BLaER1 treated with 17β-estradiol and CSF1 and Interleukin-3, amounts not matched to agents 10 nM and 100 nM (cell line): ENCODE results near the gene NHEJ1.
A peak's percentile ranks its signal among the peaks of the same experiment; 100 is the strongest.

Experiments used
- H3K27ac ChIP-seq, 11 experiments: shearing (Covaris generic); formaldehyde crosslinking; 2 replicates each; pipeline ENCODE4 v1.8.1; 2022
- H3K27me3 ChIP-seq, 11 experiments: shearing (Covaris generic); formaldehyde crosslinking; 2 replicates each; pipeline ENCODE4 v1.8.1; 2022
- H3K36me3 ChIP-seq, 11 experiments: shearing (Covaris generic); formaldehyde crosslinking; 2 replicates each; pipeline ENCODE4 v1.8.1; 2022
- H3K4me1 ChIP-seq, 10 experiments: shearing (Covaris generic); formaldehyde crosslinking; 2 replicates each; pipeline ENCODE4 v1.8.1; 2022
- H3K4me2 ChIP-seq, 11 experiments: shearing (Covaris generic); formaldehyde crosslinking; 2 replicates each; pipeline ENCODE4 v1.8.1; 2022
- H3K4me3 ChIP-seq, 10 experiments: shearing (Covaris generic); formaldehyde crosslinking; 2 replicates each; pipeline ENCODE4 v1.8.1; 2022
- H3K9ac ChIP-seq, 11 experiments: shearing (Covaris generic); formaldehyde crosslinking; 2 replicates each; pipeline ENCODE4 v1.8.1; 2022
- H3K9me3 ChIP-seq, 11 experiments: shearing (Covaris generic); formaldehyde crosslinking; replicated peaks in 1 of 11; 2 replicates each; pipeline ENCODE4 v1.8.1; 2022
- H4K20me1 ChIP-seq, 11 experiments: shearing (Covaris generic); formaldehyde crosslinking; 2 replicates each; pipeline ENCODE4 v1.8.1; 2022
- Cebpa-rat ChIP-seq, 11 experiments: shearing (Covaris generic); IDR thresholded peaks; 2 replicates each; pipeline ENCODE4 v1.8.1; 2022

NHEJ1 gene

GRCh38 chr2:219177552-219178376 lies 17.1 kb upstream of the NHEJ1 start, which contains the start of gene RETREG2:
Gene RETREG2, plus strand, starts transcription at chr2:219178275. Its CDS starts 78 bp downstream, at chr2:219178353.
- Histone ChIP-seq H3K4me1 (peaks cover 57 to 71% (median 64%) of the 10 kb centered on the region in 10 experiments), H3K27me3 (no peaks in the 10 kb centered on the region), H3K4me3 (peak within 1 kb of the TSS; percentile 75 to 89 (median 82)), H3K9me3 (no peaks in the 10 kb centered on the region), H3K9ac (peak within 1 kb of the TSS; percentile 87 to 97 (median 91)), H3K36me3 (peaks cover 57 to 65% (median 61%) of the 10 kb centered on the region in 11 experiments), H3K27ac (peak within 1 kb of the TSS; percentile 92 to 99 (median 97)), H4K20me1 (peaks cover 32 to 73% (median 61%) of the 10 kb centered on the region in 11 experiments; a peak in 17 of 22 replicates), H3K4me2 (peak within 1 kb of the TSS; percentile 85 to 100 (median 96))
- TF ChIP-seq Cebpa-rat (IDR thresholded peaks at IDR 0.05) = no peak

- H3K4me1 ChIP-seq = peaks cover 49 to 71% (median 56%) of the 10 kb centered on the region in 10 experiments
- H3K27me3 ChIP-seq = no peaks in the 10 kb centered on the region
- no peaks in the 10 kb centered on the region for H3K9me3 ChIP-seq
- peak within 1 kb of the TSS; percentile 92 to 99 (median 97) for H3K27ac ChIP-seq
- H3K4me3 ChIP-seq = peak within 1 kb of the TSS; percentile 75 to 89 (median 82)
- TF ChIP-seq Cebpa-rat (IDR thresholded peaks at IDR 0.05) = no peak
- peaks cover 24 to 73% (median 54%) of the 10 kb centered on the region in 11 experiments; a peak in 16 of 22 replicates for H4K20me1 ChIP-seq
- H3K9ac ChIP-seq = peak within 1 kb of the TSS; percentile 87 to 97 (median 91)
- H3K4me2 ChIP-seq = peak within 1 kb of the TSS; percentile 78 to 98 (median 94)
- H3K36me3 ChIP-seq = peaks cover 57 to 65% (median 61%) of the 10 kb centered on the region in 11 experiments
These were observed 16.4 kb upstream of the NHEJ1 start, which contains the start of gene CNPPD1 for GRCh38 chr2:219176818-219177551. Gene CNPPD1, minus strand, starts transcription at chr2:219176925. Its CDS starts 97 bp downstream, at chr2:219176828.

- Histone ChIP-seq H4K20me1 (peaks cover 26 to 73% (median 46%) of the 10 kb centered on the region in 11 experiments; a peak in 17 of 22 replicates), H3K4me1 (peaks cover 41 to 69% (median 48%) of the 10 kb centered on the region in 10 experiments), H3K4me3 (peak overlapping the region; percentile 75 to 89 (median 82)), H3K9me3 (no peaks in the 10 kb centered on the region), H3K27ac (peak overlapping the region; percentile 92 to 99 (median 97)), H3K36me3 (peaks cover 53 to 64% (median 60%) of the 10 kb centered on the region in 11 experiments), H3K27me3 (no peaks in the 10 kb centered on the region), H3K9ac (peak overlapping the region; percentile 87 to 97 (median 91)), H3K4me2 (peak overlapping the region; percentile 78 to 98 (median 94))
- TF ChIP-seq Cebpa-rat (IDR thresholded peaks at IDR 0.05) = no peak
These were observed 15.6 kb upstream of the NHEJ1 start for GRCh38 chr2:219175928-219176817.

- H3K27me3 ChIP-seq = no peaks in the 10 kb centered on the region
- peak overlapping the region; percentile 75 to 89 (median 82); a peak in 19 of 20 replicates for H3K4me3 ChIP-seq
- peaks cover 35 to 62% (median 42%) of the 10 kb centered on the region in 10 experiments for H3K4me1 ChIP-seq
- H4K20me1 ChIP-seq = peaks cover 19 to 73% (median 42%) of the 10 kb centered on the region in 11 experiments; a peak in 17 of 22 replicates
- no peaks in the 10 kb centered on the region for H3K9me3 ChIP-seq
- peaks cover 46 to 62% (median 53%) of the 10 kb centered on the region in 11 experiments for H3K36me3 ChIP-seq
- peak overlapping the region in 7 of 11 experiments; percentile 93 to 99 (median 98); a peak in 7 of 22 replicates for H3K27ac ChIP-seq
- H3K4me2 ChIP-seq = peak overlapping the region; percentile 78 to 98 (median 94)
- TF ChIP-seq Cebpa-rat (IDR thresholded peaks at IDR 0.05) = no peak
- H3K9ac ChIP-seq = peak overlapping the region; percentile 87 to 97 (median 91); a peak in 21 of 22 replicates
These were observed 14.9 kb upstream of the NHEJ1 start for GRCh38 chr2:219175486-219175885.

GRCh38 chr2:219174801-219175200 lies 14.2 kb upstream of the NHEJ1 start:
- H3K4me1 ChIP-seq = peaks cover 30 to 55% (median 35%) of the 10 kb centered on the region in 10 experiments
- peaks cover 39 to 58% (median 46%) of the 10 kb centered on the region in 11 experiments for H3K36me3 ChIP-seq
- H3K4me2 ChIP-seq = peak overlapping the region in 9 of 11 experiments; percentile 13 to 98 (median 93); a peak in 12 of 22 replicates
- H3K9ac ChIP-seq = peak overlapping the region in 8 of 11 experiments; percentile 18 to 97 (median 88); a peak in 10 of 22 replicates
- peaks cover 12 to 68% (median 36%) of the 10 kb centered on the region in 11 experiments; a peak in 16 of 22 replicates for H4K20me1 ChIP-seq
- H3K9me3 ChIP-seq = no peaks in the 10 kb centered on the region
- no peak overlapping the region for H3K27ac ChIP-seq
- H3K27me3 ChIP-seq = no peaks in the 10 kb centered on the region
- TF ChIP-seq Cebpa-rat (IDR thresholded peaks at IDR 0.05) = no peak
- peak overlapping the region in 1 of 10 experiments; percentile 89; a peak in 2 of 20 replicates for H3K4me3 ChIP-seq

GRCh38 chr2:219174146-219174545 lies 13.5 kb upstream of the NHEJ1 start:
- 0 out of 20 replicates have a peak overlapping the region, but pooled peaks of 1 of the 10 experiments have one; percentile 89 for H3K4me3 ChIP-seq
- H3K9me3 ChIP-seq = no peaks in the 10 kb centered on the region
- no peak for TF ChIP-seq Cebpa-rat (IDR thresholded peaks at IDR 0.05)
- no peaks in the 10 kb centered on the region for H3K27me3 ChIP-seq
- peak overlapping the region in 3 of 11 experiments; percentile 91 to 94 (median 94); a peak in 5 of 22 replicates for H3K4me2 ChIP-seq
- no peak overlapping the region for H3K27ac ChIP-seq
- peaks cover 35 to 53% (median 42%) of the 10 kb centered on the region in 11 experiments for H3K36me3 ChIP-seq
- peaks cover 24 to 49% (median 29%) of the 10 kb centered on the region in 10 experiments for H3K4me1 ChIP-seq
- H4K20me1 ChIP-seq = peaks cover 6 to 62% (median 29%) of the 10 kb centered on the region in 11 experiments; a peak in 16 of 22 replicates
- H3K9ac ChIP-seq = peak overlapping the region in 7 of 11 experiments; percentile 16 to 97 (median 43); a peak in 10 of 22 replicates

- peaks cover 0 to 57% (median 24%) of the 10 kb centered on the region in 11 experiments; a peak in 15 of 22 replicates for H4K20me1 ChIP-seq
- no peak overlapping the region for H3K27ac ChIP-seq
- H3K27me3 ChIP-seq = no peaks in the 10 kb centered on the region
- peaks cover 35 to 53% (median 42%) of the 10 kb centered on the region in 11 experiments for H3K36me3 ChIP-seq
- no peak overlapping the region for H3K4me3 ChIP-seq
- H3K4me1 ChIP-seq = peaks cover 18 to 46% (median 25%) of the 10 kb centered on the region in 10 experiments
- no peak for TF ChIP-seq Cebpa-rat (IDR thresholded peaks at IDR 0.05)
- no peak overlapping the region; a peak in 1 of 22 replicates for H3K4me2 ChIP-seq
- H3K9ac ChIP-seq = peak overlapping the region in 5 of 11 experiments; percentile 5 to 97 (median 52); a peak in 3 of 22 replicates
- H3K9me3 ChIP-seq = no peaks in the 10 kb centered on the region
These were observed 12.6 kb upstream of the NHEJ1 start for GRCh38 chr2:219173176-219173575.
